ENCODE data around the gene FILIP1L.

DNA sequence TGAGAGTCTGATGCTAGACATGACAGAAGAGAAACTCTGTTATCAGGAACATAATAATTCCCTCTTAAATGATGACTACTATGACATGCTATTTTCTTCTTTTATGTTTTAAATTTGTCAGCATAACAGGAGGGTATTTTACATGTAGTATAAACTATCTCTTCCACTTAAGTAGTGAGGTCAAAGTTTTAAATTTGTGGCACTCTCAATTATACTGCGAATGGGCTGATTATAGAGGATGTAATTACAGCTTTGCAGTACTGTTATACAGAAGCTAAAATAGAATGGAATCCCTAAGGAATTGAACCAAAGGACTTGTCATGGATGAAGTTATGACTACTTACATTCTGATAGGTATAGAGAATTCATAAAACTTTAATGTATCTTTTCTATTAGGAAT, 262.3 kb downstream of the FILIP1L start:
- TF ChIP-seq, protein P1, sequence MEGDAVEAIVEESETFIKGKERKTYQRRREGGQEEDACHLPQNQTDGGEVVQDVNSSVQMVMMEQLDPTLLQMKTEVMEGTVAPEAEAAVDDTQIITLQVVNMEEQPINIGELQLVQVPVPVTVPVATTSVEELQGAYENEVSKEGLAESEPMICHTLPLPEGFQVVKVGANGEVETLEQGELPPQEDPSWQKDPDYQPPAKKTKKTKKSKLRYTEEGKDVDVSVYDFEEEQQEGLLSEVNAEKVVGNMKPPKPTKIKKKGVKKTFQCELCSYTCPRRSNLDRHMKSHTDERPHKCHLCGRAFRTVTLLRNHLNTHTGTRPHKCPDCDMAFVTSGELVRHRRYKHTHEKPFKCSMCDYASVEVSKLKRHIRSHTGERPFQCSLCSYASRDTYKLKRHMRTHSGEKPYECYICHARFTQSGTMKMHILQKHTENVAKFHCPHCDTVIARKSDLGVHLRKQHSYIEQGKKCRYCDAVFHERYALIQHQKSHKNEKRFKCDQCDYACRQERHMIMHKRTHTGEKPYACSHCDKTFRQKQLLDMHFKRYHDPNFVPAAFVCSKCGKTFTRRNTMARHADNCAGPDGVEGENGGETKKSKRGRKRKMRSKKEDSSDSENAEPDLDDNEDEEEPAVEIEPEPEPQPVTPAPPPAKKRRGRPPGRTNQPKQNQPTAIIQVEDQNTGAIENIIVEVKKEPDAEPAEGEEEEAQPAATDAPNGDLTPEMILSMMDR (IDR thresholded peaks at IDR 0.05): no peak
- TF ChIP-seq EP300 (IDR thresholded peaks at IDR 0.05): no peak
- no peak for TF ChIP-seq POLR2AphosphoS5 (IDR thresholded peaks at IDR 0.05)
- TF ChIP-seq POLR2A (IDR thresholded peaks at IDR 0.05): no peak
